CD14-positive monocyte (primary cell): Measurements from ENCODE around the gene SMIM7. TPM values are rescaled to one million over a fixed set of nuclear protein-coding genes. Genes with fewer than 3 reads are reported as not detected.

Source experiments
- DNase-seq, 3 donors: peaks; one replicate each; pipeline ENCODE4 v3.0.0-alpha.2; 2011 to 2022
- H2AFZ ChIP-seq: 2 replicates; pipeline ENCODE4 v1.6.0; 2012; ENCODE audit warnings: mild to moderate bottlenecking, low read depth, low read length, inconsistent platforms; ENCODE audit not compliant: insufficient read depth, poor library complexity, severe bottlenecking
- H3K27ac ChIP-seq, 2 donors: 1 replicate in 1 of 2; 2 replicates in 1 of 2; pipeline ENCODE4 v1.5.1; 2012 to 2013; ENCODE audit warnings: low read length in 2 of 2, control low read depth in 1 of 2, inconsistent platforms in 1 of 2, low read depth in 1 of 2, mild to moderate bottlenecking in 1 of 2
- H3K27me3 ChIP-seq, 2 donors: one replicate each; pipeline versions ENCODE4 v1.6.0 to v1.6.1; 2011 to 2013; ENCODE audit warnings: low read length in 2 of 2; ENCODE audit not compliant: control insufficient read depth in 2 of 2, insufficient read depth in 2 of 2
- H3K36me3 ChIP-seq, 2 donors: replicated peaks in 1 of 2; 1 replicate in 1 of 2; 2 replicates in 1 of 2; pipeline versions ENCODE4 v1.5.1 to v1.6.1; 2012 to 2013; ENCODE audit warnings: low read length in 2 of 2, control low read depth in 1 of 2, inconsistent platforms in 1 of 2, mild to moderate bottlenecking in 1 of 2; ENCODE audit not compliant: insufficient read depth in 2 of 2, control insufficient read depth in 1 of 2
- H3K4me1 ChIP-seq, 2 donors: 1 replicate in 1 of 2; 2 replicates in 1 of 2; pipeline versions ENCODE4 v1.5.1 to v1.6.1; 2012 to 2013; ENCODE audit warnings: low read length in 2 of 2, control low read depth in 1 of 2, inconsistent platforms in 1 of 2, mild to moderate bottlenecking in 1 of 2, moderate library complexity in 1 of 2; ENCODE audit not compliant: insufficient read depth in 2 of 2, control insufficient read depth in 1 of 2
- H3K4me2 ChIP-seq: replicated peaks from 2 replicates; pipeline ENCODE3; 2012; ENCODE audit warnings: low read length, moderate library complexity, mild to moderate bottlenecking; ENCODE audit not compliant: poor library complexity, severe bottlenecking; ENCODE audit errors: extremely low read depth
- H3K4me3 ChIP-seq, 3 experiments: fragments of 200-600 bp in 1 of 3; sonication (generic) in 1 of 3; replicated peaks in 1 of 3; 1 replicate in 2 of 3; 2 replicates in 1 of 3; pipeline ENCODE4 v1.5.1; 2011 to 2013; ENCODE audit warnings: low read length in 3 of 3, mild to moderate bottlenecking in 3 of 3, control low read depth in 2 of 3, low read depth in 2 of 3, inconsistent platforms in 1 of 3, moderate library complexity in 1 of 3
- H3K79me2 ChIP-seq: 2 replicates; pipeline ENCODE4 v1.6.0; 2012; ENCODE audit warnings: mild to moderate bottlenecking, control low read depth, inconsistent platforms, low read length, moderate library complexity; ENCODE audit not compliant: insufficient read depth
- H3K9ac ChIP-seq: 2 replicates; pipeline ENCODE4 v1.6.0; 2017; ENCODE audit warnings: low read length, mild to moderate bottlenecking; ENCODE audit not compliant: insufficient read depth, poor library complexity, severe bottlenecking
- H3K9me3 ChIP-seq, 2 donors: replicated peaks in 1 of 2; 1 replicate in 1 of 2; 2 replicates in 1 of 2; pipeline versions ENCODE4 v1.5.1 to v1.6.1; 2012 to 2013; ENCODE audit warnings: low read length in 2 of 2, control low read depth in 1 of 2; ENCODE audit not compliant: control insufficient read depth in 1 of 2, insufficient read depth in 1 of 2
- H4K20me1 ChIP-seq: 2 replicates; pipeline ENCODE4 v1.6.0; 2012; ENCODE audit warnings: mild to moderate bottlenecking, low read length, control low read depth, moderate library complexity; ENCODE audit not compliant: insufficient read depth
- H3K27ac Mint-ChIP-seq, 7 donors: one replicate each; pipeline ENCODE4 v1.8.0; 2020; ENCODE audit warnings: mild to moderate bottlenecking in 7 of 7, mixed read lengths in 7 of 7, moderate library complexity in 6 of 7, inconsistent platforms in 2 of 7
- H3K27me3 Mint-ChIP-seq, 3 donors: one replicate each; pipeline ENCODE4 v1.8.0; 2021 to 2022; ENCODE audit warnings: low read depth in 3 of 3, mild to moderate bottlenecking in 3 of 3, mixed read lengths in 3 of 3, moderate library complexity in 3 of 3, inconsistent platforms in 1 of 3
- H3K36me3 Mint-ChIP-seq, 2 donors: one replicate each; pipeline ENCODE4 v1.8.0; 2020; ENCODE audit warnings: mixed read lengths in 2 of 2, inconsistent platforms in 1 of 2, mild to moderate bottlenecking in 1 of 2
- H3K4me1 Mint-ChIP-seq: one replicate; pipeline ENCODE4 v1.8.0; 2020; ENCODE audit warnings: mild to moderate bottlenecking, mixed read lengths
- H3K4me3 Mint-ChIP-seq, 2 donors: one replicate each; pipeline ENCODE4 v1.8.0; 2020; ENCODE audit warnings: mild to moderate bottlenecking in 2 of 2, mixed read lengths in 2 of 2, moderate library complexity in 1 of 2
- H3K9me3 Mint-ChIP-seq, 7 donors: one replicate each; pipeline ENCODE4 v1.8.0; 2020 to 2022; ENCODE audit warnings: mixed read lengths in 7 of 7, mild to moderate bottlenecking in 6 of 7, moderate library complexity in 6 of 7, inconsistent platforms in 2 of 7
- CTCF ChIP-seq: fragments of 200-600 bp; IDR thresholded peaks from one replicate; pipeline ENCODE4 v1.8.0; 2022; ENCODE audit warnings: antibody characterized with exemption, mild to moderate bottlenecking
- WGBS: methylation state at CpG from one replicate; pipeline ENCODE4 v1.1.5; 2013; ENCODE audit warnings: missing lambda C conversion rate; ENCODE audit not compliant: insufficient coverage; 5-methylcytosine and 5-hydroxymethylcytosine counted together
- intact Hi-C, 2 donors: fragments of 100-400 bp; cut with micrococcal nuclease; formaldehyde crosslinking; loops; one replicate each; pipeline versions ENCODE4 v1.15.0 to v1.15.1; 2023
- polyA plus RNA-seq, 3 donors: library from polyadenylated mRNA; depleted of rRNA in 1 of 3; unstranded in 2 of 3; stranded (reverse) in 1 of 3; fragments of 300-500 nt in 2 of 3; fragments of >200 nt in 1 of 3; fragmentation: Illumina TruSeq in 2 of 3; gene quantifications; 1 replicate in 2 of 3; 2 replicates in 1 of 3; pipeline ENCODE4 v1.2.3, GENCODE V29; 2012 to 2021

The SMIM7 gene
- polyA plus RNA-seq, 3 donors, result 65.5 to 91.7 (median 86.7) TPM

GRCh38 chr19:16702123-16702522 is 42.2 kb upstream of the SMIM7 start:
- no peak overlapping the region for H3K9ac ChIP-seq
- no peak for TF ChIP-seq CTCF
- no peaks in the 10 kb centered on the region for H4K20me1 ChIP-seq
- no peak overlapping the region for H3K27ac ChIP-seq
- no peak overlapping the region for H2AFZ ChIP-seq
- H3K4me3 Mint-ChIP-seq, result no peak overlapping the region
- no peaks in the 10 kb centered on the region for H3K4me1 Mint-ChIP-seq
- no peaks in the 10 kb centered on the region for H3K9me3 ChIP-seq
- no peaks in the 10 kb centered on the region for H3K27me3 ChIP-seq
- H3K4me3 ChIP-seq, result no peak overlapping the region
- no peaks in the 10 kb centered on the region for H3K36me3 ChIP-seq
- H3K27me3 Mint-ChIP-seq, result peaks cover 12 to 25% (median 14%) of the 10 kb centered on the region in 3 donors
- intact Hi-C loops, result no loop called here
- WGBS, result 91% methylated on average over 6 of the region's 6 CpGs
- H3K4me1 ChIP-seq, result no peaks in the 10 kb centered on the region
- no peak for DNase-seq
- no peaks in the 10 kb centered on the region for H3K36me3 Mint-ChIP-seq
- H3K79me2 ChIP-seq, result no peaks in the 10 kb centered on the region
- peaks cover 0 to 3% (median 0%) of the 10 kb centered on the region in 7 donors for H3K9me3 Mint-ChIP-seq
- no peak overlapping the region for H3K4me2 ChIP-seq
- H3K27ac Mint-ChIP-seq, result no peak overlapping the region

- no peak overlapping the region for H3K4me3 ChIP-seq
- H3K4me2 ChIP-seq, result no peak overlapping the region
- Mint-ChIP-seq H3K9me3 (peaks cover 0 to 8% (median 3%) of the 10 kb centered on the region in 7 donors), H3K27ac (no peak overlapping the region), H3K27me3 (peaks cover 10 to 17% (median 14%) of the 10 kb centered on the region in 3 donors), H3K4me1 (no peaks in the 10 kb centered on the region), H3K36me3 (no peaks in the 10 kb centered on the region), H3K4me3 (no peak overlapping the region)
- TF ChIP-seq CTCF, result no peak
- H3K27ac ChIP-seq, result no peak overlapping the region
- WGBS, result 92% methylated on average over 4 of the region's 5 CpGs
- H3K79me2 ChIP-seq, result no peaks in the 10 kb centered on the region
- no peaks in the 10 kb centered on the region for H3K4me1 ChIP-seq
- H3K9ac ChIP-seq, result no peak overlapping the region
- H2AFZ ChIP-seq, result no peak overlapping the region
- DNase-seq, result no peak
- no peaks in the 10 kb centered on the region for H4K20me1 ChIP-seq
- peaks cover 0 to 3% of the 10 kb centered on the region in 2 donors for H3K9me3 ChIP-seq
- intact Hi-C loops, result no loop called here
- no peaks in the 10 kb centered on the region for H3K27me3 ChIP-seq
- no peaks in the 10 kb centered on the region for H3K36me3 ChIP-seq
Measured at GRCh38 chr19:16698914-16699313, 39.0 kb upstream of the SMIM7 start.
